HepG2 (cell line): ENCODE measurements around the gene TTC9. TPM values are rescaled to one million over a fixed set of nuclear protein-coding genes. Genes with fewer than 3 reads are reported as not detected.

Experiments used
- ARID5B ChIP-seq: IDR thresholded peaks from 2 replicates; pipeline ENCODE4 v1.4.0; 2020; ENCODE audit warnings: mild to moderate bottlenecking, missing genetic modification reagents
- EP300 ChIP-seq, 3 experiments: sonication (generic) in 1 of 3; formaldehyde crosslinking in 1 of 3; IDR thresholded peaks; 2 replicates each; pipeline versions ENCODE4 v1.5.1 to v1.6.1; 2011 to 2020; ENCODE audit warnings: low read depth in 2 of 3, low read length in 2 of 3, borderline replicate concordance in 1 of 3, improper control_type of control experiment in 1 of 3, mild to moderate bottlenecking in 1 of 3, missing genetic modification reagents in 1 of 3, moderate library complexity in 1 of 3
- FOXA1 ChIP-seq, 2 experiments: fragments of 450-650 bp in 1 of 2; sonication (generic) in 1 of 2; formaldehyde crosslinking in 1 of 2; IDR thresholded peaks; 2 replicates each; pipeline versions ENCODE4 v1.4.0 to v1.6.1; 2016 to 2020; ENCODE audit warnings: missing genetic modification reagents in 1 of 2
- ISL2 ChIP-seq: sonication (generic); formaldehyde crosslinking; IDR thresholded peaks from 2 replicates; pipeline ENCODE4 v1.5.0; 2020; ENCODE audit warnings: missing genetic modification reagents
- PATZ1 ChIP-seq: sonication (generic); formaldehyde crosslinking; IDR thresholded peaks from 2 replicates; pipeline ENCODE4 v1.4.0; 2020; ENCODE audit warnings: missing genetic modification reagents
- RARA ChIP-seq: IDR thresholded peaks from 2 replicates; pipeline ENCODE4 v1.6.1; 2016; ENCODE audit warnings: missing genetic modification reagents, missing compliant biosample characterization
- TCF7 ChIP-seq: sonication (generic); IDR thresholded peaks from 2 replicates; pipeline ENCODE4 v1.6.1; 2016; ENCODE audit warnings: antibody characterized with exemption, low read depth
- ZBTB7B ChIP-seq: sonication (generic); formaldehyde crosslinking; IDR thresholded peaks from 2 replicates; pipeline ENCODE4 v1.4.0; 2020; ENCODE audit warnings: missing genetic modification reagents
- ZHX2 ChIP-seq, 2 experiments: sonication (generic) in 1 of 2; formaldehyde crosslinking in 1 of 2; IDR thresholded peaks; 2 replicates each; pipeline versions ENCODE4 v1.6.1 to v1.9.0; 2014 to 2022; ENCODE audit warnings: antibody characterized with exemption in 1 of 2, borderline replicate concordance in 1 of 2, inconsistent platforms in 1 of 2, low read depth in 1 of 2, missing genetic modification reagents in 1 of 2
- ZNF333 ChIP-seq: sonication (generic); formaldehyde crosslinking; IDR thresholded peaks from 2 replicates; pipeline ENCODE4 v1.4.0; 2020; ENCODE audit warnings: mild to moderate bottlenecking, missing genetic modification reagents, borderline replicate concordance
- ZNF746 ChIP-seq: sonication (generic); formaldehyde crosslinking; IDR thresholded peaks from 2 replicates; pipeline ENCODE4 v1.8.0; 2022; ENCODE audit warnings: mild to moderate bottlenecking, missing genetic modification reagents
- ZSCAN22 ChIP-seq: sonication (generic); formaldehyde crosslinking; IDR thresholded peaks from 2 replicates; pipeline ENCODE4 v1.4.0; 2020; ENCODE audit warnings: mild to moderate bottlenecking, missing genetic modification reagents
- polyA plus RNA-seq, 8 experiments: library from polyadenylated mRNA; depleted of rRNA in 3 of 8; stranded (reverse) in 7 of 8; unstranded in 1 of 8; fragments of >200 nt; fragmentation: Illumina TruSeq in 4 of 8; extraction: Trizol in 4 of 8; gene quantifications; 2 replicates each; pipeline versions ENCODE4 v1.2.1 to v1.2.3, GENCODE V29; 2011 to 2016; ENCODE audit warnings: low read depth in 4 of 8, missing spikeins in 1 of 8, mixed read lengths in 1 of 8; ENCODE audit not compliant: insufficient read depth in 1 of 8
- total RNA-seq, 5 experiments: library from RNA; depleted of rRNA; stranded (reverse); fragments of >200 nt; fragmentation: Illumina TruSeq; extraction: Trizol; gene quantifications; 2 replicates each; pipeline ENCODE4 v1.2.3, GENCODE V29; 2016; ENCODE audit warnings: low read depth in 1 of 5

Gene TTC9
- total and polyA plus RNA-seq, 2 of the 13 experiments (the other 11 are each of a cell fraction or from before 2014, with no cell fraction given), result 0.13 to 0.30 TPM

GRCh38 chr14:70709726-70710382, 68.1 kb downstream of the TTC9 start (continued):
- no peak for TF ChIP-seq ZNF333
- peak; percentile 50; the same call in 1 of the 2 replicates for TF ChIP-seq PATZ1
- 0 out of 2 replicates have a peak, but pooled peaks have one; percentile 32 for TF ChIP-seq ZNF746 (CRISPR knock-in tag)
- peak; percentile 56; the same call in 1 of the 2 replicates for TF ChIP-seq ARID5B (CRISPR knock-in tag)
- TF ChIP-seq TCF7, result peak; percentile 85
- peak; percentile 61; the same call in 1 of the 2 replicates for TF ChIP-seq ZBTB7B
- no peak for TF ChIP-seq FOXA1 (IDR thresholded peaks at IDR 0.05)
- peak; percentile 60; the same call in 1 of the 2 replicates for TF ChIP-seq FOXA1 (CRISPR knock-in tag; IDR thresholded peaks at IDR 0.05)
- no peak for TF ChIP-seq ZSCAN22 (CRISPR knock-in tag)
- TF ChIP-seq RARA (CRISPR knock-in tag), result peak; percentile 42; the same call in 1 of the 2 replicates
- TF ChIP-seq EP300 (IDR thresholded peaks at IDR 0.05; ENCODE audit: low read depth in 2 of 2, low read length in 2 of 2), result peak in 1 of 2 experiments; percentile 53; a peak in 1 of 4 replicates
- TF ChIP-seq EP300 (CRISPR knock-in tag; IDR thresholded peaks at IDR 0.05; ENCODE audit: borderline replicate concordance), result 0 out of 2 replicates have a peak, but pooled peaks have one; percentile 43
- TF ChIP-seq ISL2 (CRISPR knock-in tag), result 0 out of 2 replicates have a peak, but pooled peaks have one; percentile 30
- no peak for TF ChIP-seq ZHX2 (IDR thresholded peaks at IDR 0.05; ENCODE audit: low read depth)
- no peak for TF ChIP-seq ZHX2 (CRISPR knock-in tag; IDR thresholded peaks at IDR 0.05; ENCODE audit: borderline replicate concordance)
